SK-N-SH (cell line): ENCODE data around the gene COG4.

ENCODE experiments used
- MXI1 ChIP-seq: IDR thresholded peaks from 2 replicates; pipeline ENCODE4 v1.6.1; 2012; ENCODE audit warnings: mild to moderate bottlenecking, low read depth, low read length, improper control_type of control experiment
- NFIC ChIP-seq: IDR thresholded peaks from 2 replicates; pipeline ENCODE4 v1.4.0; 2012; ENCODE audit warnings: borderline replicate concordance
- POLR2AphosphoS5 ChIP-seq: IDR thresholded peaks from 2 replicates; pipeline ENCODE4 v1.6.1; 2012; ENCODE audit warnings: low read depth, low read length
- RAD21 ChIP-seq: IDR thresholded peaks from 2 replicates; pipeline ENCODE4 v1.6.1; 2012; ENCODE audit warnings: mild to moderate bottlenecking, low read length
- RXRA ChIP-seq: IDR thresholded peaks from 2 replicates; pipeline ENCODE4 v1.4.0; 2012; ENCODE audit warnings: low read depth, mild to moderate bottlenecking, borderline replicate concordance
- SMC3 ChIP-seq: IDR thresholded peaks from 2 replicates; pipeline ENCODE4 v1.6.1; 2012; ENCODE audit warnings: low read depth, low read length, improper control_type of control experiment
- TAF1 ChIP-seq: IDR thresholded peaks from 2 replicates; pipeline ENCODE4 v1.6.1; 2012; ENCODE audit warnings: low read depth, mild to moderate bottlenecking, low read length, moderate library complexity, borderline replicate concordance
- TF ChIP-seq, protein P1 (sequence below): fragments of 200-600 bp; sonication (generic); IDR thresholded peaks from 2 replicates; pipeline ENCODE4 v1.6.1; 2017; ENCODE audit warnings: antibody characterized with exemption, mild to moderate bottlenecking, moderate library complexity
- TF ChIP-seq, protein P2 (sequence below): IDR thresholded peaks from 2 replicates; pipeline ENCODE4 v1.4.0; 2012; ENCODE audit warnings: low read depth

DNA sequence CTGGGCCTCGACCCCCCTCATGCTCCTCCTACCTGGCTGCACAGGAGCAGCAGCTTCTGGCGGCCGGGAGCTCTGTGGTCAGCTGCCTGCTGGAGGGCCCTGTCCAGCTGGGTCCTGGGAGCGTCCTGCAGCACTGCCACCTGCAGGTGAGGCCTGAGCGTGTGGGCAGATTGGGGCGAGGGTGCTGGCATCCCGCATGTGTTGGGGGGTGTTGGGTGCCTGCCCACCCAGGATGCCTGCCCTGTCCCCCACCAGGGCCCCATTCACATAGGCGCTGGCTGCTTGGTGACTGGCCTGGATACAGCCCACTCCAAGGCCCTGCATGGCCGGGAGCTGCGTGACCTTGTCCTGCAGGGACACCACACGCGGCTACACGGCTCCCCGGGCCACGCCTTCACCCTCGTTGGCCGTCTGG, 52.4 kb downstream of the COG4 start:
- no peak for TF ChIP-seq TAF1
- TF ChIP-seq SMC3 = peak; percentile 69
- TF ChIP-seq, protein P1, sequence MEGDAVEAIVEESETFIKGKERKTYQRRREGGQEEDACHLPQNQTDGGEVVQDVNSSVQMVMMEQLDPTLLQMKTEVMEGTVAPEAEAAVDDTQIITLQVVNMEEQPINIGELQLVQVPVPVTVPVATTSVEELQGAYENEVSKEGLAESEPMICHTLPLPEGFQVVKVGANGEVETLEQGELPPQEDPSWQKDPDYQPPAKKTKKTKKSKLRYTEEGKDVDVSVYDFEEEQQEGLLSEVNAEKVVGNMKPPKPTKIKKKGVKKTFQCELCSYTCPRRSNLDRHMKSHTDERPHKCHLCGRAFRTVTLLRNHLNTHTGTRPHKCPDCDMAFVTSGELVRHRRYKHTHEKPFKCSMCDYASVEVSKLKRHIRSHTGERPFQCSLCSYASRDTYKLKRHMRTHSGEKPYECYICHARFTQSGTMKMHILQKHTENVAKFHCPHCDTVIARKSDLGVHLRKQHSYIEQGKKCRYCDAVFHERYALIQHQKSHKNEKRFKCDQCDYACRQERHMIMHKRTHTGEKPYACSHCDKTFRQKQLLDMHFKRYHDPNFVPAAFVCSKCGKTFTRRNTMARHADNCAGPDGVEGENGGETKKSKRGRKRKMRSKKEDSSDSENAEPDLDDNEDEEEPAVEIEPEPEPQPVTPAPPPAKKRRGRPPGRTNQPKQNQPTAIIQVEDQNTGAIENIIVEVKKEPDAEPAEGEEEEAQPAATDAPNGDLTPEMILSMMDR = peak; percentile 49
- TF ChIP-seq MXI1 = no peak
- TF ChIP-seq POLR2AphosphoS5 = no peak
- TF ChIP-seq NFIC = no peak
- TF ChIP-seq RXRA = no peak
- peak; percentile 70 for TF ChIP-seq RAD21
- TF ChIP-seq, protein P2, sequence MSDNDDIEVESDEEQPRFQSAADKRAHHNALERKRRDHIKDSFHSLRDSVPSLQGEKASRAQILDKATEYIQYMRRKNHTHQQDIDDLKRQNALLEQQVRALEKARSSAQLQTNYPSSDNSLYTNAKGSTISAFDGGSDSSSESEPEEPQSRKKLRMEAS = no peak
